Neural cell (in vitro differentiated cells): ENCODE data around the gene SLC38A11. TPM values are rescaled to one million over a fixed set of nuclear protein-coding genes. Genes with fewer than 3 reads are reported as not detected.

Experiments used
- H2AFZ ChIP-seq: fragments of 200-600, 300-800 bp; sonication (generic), shearing (Covaris generic); 2 replicates; pipeline ENCODE4 v1.6.0; 2014; ENCODE audit warnings: low read depth, mild to moderate bottlenecking, antibody characterized with exemption, low read length, moderate library complexity
- H3F3A ChIP-seq: fragments of 200-600 bp; shearing (Covaris generic); 2 replicates; pipeline ENCODE4 v1.6.1; 2016; ENCODE audit warnings: mild to moderate bottlenecking, moderate library complexity, mixed read lengths, antibody characterized with exemption, low read length; ENCODE audit not compliant: insufficient read depth, poor library complexity, severe bottlenecking
- H3K27ac ChIP-seq: fragments of 200-600, 300-800 bp; sonication (generic), shearing (Covaris generic); 2 replicates; pipeline ENCODE4 v1.5.1; 2014; ENCODE audit warnings: mild to moderate bottlenecking, low read length, moderate library complexity
- H3K27me3 ChIP-seq: fragments of 300-800, 200-600 bp; sonication (generic), shearing (Covaris generic); 2 replicates; pipeline ENCODE4 v1.6.0; 2014; ENCODE audit warnings: mild to moderate bottlenecking, low read depth, low read length, moderate library complexity; ENCODE audit not compliant: insufficient read depth
- H3K36me3 ChIP-seq: fragments of 300-800, 200-600 bp; sonication (generic), shearing (Covaris generic); 2 replicates; pipeline ENCODE4 v1.5.1; 2014; ENCODE audit warnings: mild to moderate bottlenecking, antibody characterized with exemption, low read length, moderate library complexity; ENCODE audit not compliant: insufficient read depth
- H3K4me2 ChIP-seq: fragments of 300-800, 200-600 bp; sonication (generic), shearing (Covaris generic); 2 replicates; pipeline ENCODE4 v1.6.0; 2014; ENCODE audit warnings: mild to moderate bottlenecking, low read length
- H3K4me3 ChIP-seq: fragments of 300-800, 200-600 bp; sonication (generic), shearing (Covaris generic); 2 replicates; pipeline ENCODE4 v1.5.1; 2014; ENCODE audit warnings: mild to moderate bottlenecking, low read length, moderate library complexity
- H3K79me2 ChIP-seq: fragments of 200-600 bp; shearing (Covaris generic); replicated peaks from 2 replicates; pipeline ENCODE4 v1.6.0; 2014; ENCODE audit warnings: mild to moderate bottlenecking, low read length, moderate library complexity; ENCODE audit not compliant: insufficient read depth
- H3K9ac ChIP-seq: fragments of 300-800, 200-600 bp; sonication (generic), shearing (Covaris generic); 2 replicates; pipeline ENCODE4 v1.6.1; 2016; ENCODE audit warnings: mild to moderate bottlenecking, low read length, mixed read lengths
- H3K9me2 ChIP-seq: fragments of 200-600 bp; shearing (Covaris generic); 2 replicates; pipeline ENCODE4 v1.6.1; 2016; ENCODE audit warnings: mild to moderate bottlenecking, low read length, mixed read lengths; ENCODE audit not compliant: insufficient read depth
- H3K9me3 ChIP-seq: fragments of 200-600, 300-800 bp; sonication (generic), shearing (Covaris generic); 2 replicates; pipeline ENCODE4 v1.6.1; 2016; ENCODE audit warnings: mild to moderate bottlenecking, mixed run types, low read length, moderate library complexity, mixed read lengths
- H4K20me1 ChIP-seq: fragments of 200-600 bp; shearing (Covaris generic); 2 replicates; pipeline ENCODE4 v1.6.1; 2016; ENCODE audit warnings: mild to moderate bottlenecking, mixed run types; ENCODE audit not compliant: insufficient read depth
- CTCF ChIP-seq: fragments of 450-650 bp; IDR thresholded peaks from 2 replicates; pipeline ENCODE4 v1.5.1; 2014; ENCODE audit warnings: antibody characterized with exemption, mild to moderate bottlenecking, moderate library complexity; ENCODE audit not compliant: poor library complexity, severe bottlenecking
- EP300 ChIP-seq: fragments of 450-650 bp; conservative IDR thresholded peaks from 2 replicates; pipeline ENCODE4 v1.6.1; 2014; ENCODE audit warnings: antibody characterized with exemption, mild to moderate bottlenecking, moderate library complexity; ENCODE audit not compliant: poor library complexity, severe bottlenecking
- EZH2 ChIP-seq: fragments of 200-600, 300-800 bp; shearing (Covaris generic), sonication (generic); IDR thresholded peaks from 2 replicates; pipeline ENCODE4 v1.6.1; 2014; ENCODE audit warnings: antibody characterized with exemption, low read length, borderline replicate concordance, mild to moderate bottlenecking; ENCODE audit not compliant: insufficient read depth, poor library complexity, severe bottlenecking
- MXI1 ChIP-seq: fragments of 450-650 bp; conservative IDR thresholded peaks from 2 replicates; pipeline ENCODE4 v1.6.1; 2014; ENCODE audit warnings: antibody characterized with exemption, mild to moderate bottlenecking; ENCODE audit not compliant: poor library complexity, severe bottlenecking
- POLR2AphosphoS5 ChIP-seq: IDR thresholded peaks from 2 replicates; pipeline ENCODE4 v1.6.1; 2012
- RAD21 ChIP-seq: fragments of 450-650 bp; conservative IDR thresholded peaks from 2 replicates; pipeline ENCODE4 v1.6.1; 2014; ENCODE audit warnings: antibody characterized with exemption, mild to moderate bottlenecking, moderate library complexity
- SMC3 ChIP-seq: fragments of 450-650 bp; conservative IDR thresholded peaks from 2 replicates; pipeline ENCODE4 v1.6.1; 2014; ENCODE audit warnings: antibody characterized with exemption, mild to moderate bottlenecking, moderate library complexity; ENCODE audit not compliant: poor library complexity
- TAF1 ChIP-seq: IDR thresholded peaks from 2 replicates; pipeline ENCODE4 v1.6.1; 2012; ENCODE audit warnings: low read depth
- polyA plus RNA-seq: library from polyadenylated mRNA; depleted of rRNA; stranded (reverse); fragments of >200 nt; gene quantifications from 2 replicates; pipeline ENCODE4 v1.2.3, GENCODE V29; 2014
- TF ChIP-seq, protein P1 (sequence below): IDR thresholded peaks from 2 replicates; pipeline ENCODE4 v1.6.1; 2012; ENCODE audit warnings: borderline replicate concordance

SLC38A11 gene
- polyA plus RNA-seq, 1 donor from 2014 or later = not detected

- H3K27me3 ChIP-seq = no peaks in the 10 kb centered on the region
- H2AFZ ChIP-seq = no peak overlapping the region
- no peak overlapping the region for H3K9ac ChIP-seq
- no peak overlapping the region for H3K4me2 ChIP-seq
- no peak overlapping the region for H3K4me3 ChIP-seq
- TF ChIP-seq POLR2AphosphoS5 = no peak
- no peak for TF ChIP-seq RAD21
- TF ChIP-seq MXI1 = no peak
- TF ChIP-seq, protein P1, sequence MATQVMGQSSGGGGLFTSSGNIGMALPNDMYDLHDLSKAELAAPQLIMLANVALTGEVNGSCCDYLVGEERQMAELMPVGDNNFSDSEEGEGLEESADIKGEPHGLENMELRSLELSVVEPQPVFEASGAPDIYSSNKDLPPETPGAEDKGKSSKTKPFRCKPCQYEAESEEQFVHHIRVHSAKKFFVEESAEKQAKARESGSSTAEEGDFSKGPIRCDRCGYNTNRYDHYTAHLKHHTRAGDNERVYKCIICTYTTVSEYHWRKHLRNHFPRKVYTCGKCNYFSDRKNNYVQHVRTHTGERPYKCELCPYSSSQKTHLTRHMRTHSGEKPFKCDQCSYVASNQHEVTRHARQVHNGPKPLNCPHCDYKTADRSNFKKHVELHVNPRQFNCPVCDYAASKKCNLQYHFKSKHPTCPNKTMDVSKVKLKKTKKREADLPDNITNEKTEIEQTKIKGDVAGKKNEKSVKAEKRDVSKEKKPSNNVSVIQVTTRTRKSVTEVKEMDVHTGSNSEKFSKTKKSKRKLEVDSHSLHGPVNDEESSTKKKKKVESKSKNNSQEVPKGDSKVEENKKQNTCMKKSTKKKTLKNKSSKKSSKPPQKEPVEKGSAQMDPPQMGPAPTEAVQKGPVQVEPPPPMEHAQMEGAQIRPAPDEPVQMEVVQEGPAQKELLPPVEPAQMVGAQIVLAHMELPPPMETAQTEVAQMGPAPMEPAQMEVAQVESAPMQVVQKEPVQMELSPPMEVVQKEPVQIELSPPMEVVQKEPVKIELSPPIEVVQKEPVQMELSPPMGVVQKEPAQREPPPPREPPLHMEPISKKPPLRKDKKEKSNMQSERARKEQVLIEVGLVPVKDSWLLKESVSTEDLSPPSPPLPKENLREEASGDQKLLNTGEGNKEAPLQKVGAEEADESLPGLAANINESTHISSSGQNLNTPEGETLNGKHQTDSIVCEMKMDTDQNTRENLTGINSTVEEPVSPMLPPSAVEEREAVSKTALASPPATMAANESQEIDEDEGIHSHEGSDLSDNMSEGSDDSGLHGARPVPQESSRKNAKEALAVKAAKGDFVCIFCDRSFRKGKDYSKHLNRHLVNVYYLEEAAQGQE = no peak
- TF ChIP-seq TAF1 = no peak
- TF ChIP-seq EZH2 = no peak
- no peak for TF ChIP-seq EP300
- H3K36me3 ChIP-seq = no peaks in the 10 kb centered on the region
- H3K9me3 ChIP-seq = no peaks in the 10 kb centered on the region
- H3K27ac ChIP-seq = no peak overlapping the region
- H3K9me2 ChIP-seq = no peaks in the 10 kb centered on the region
- H3F3A ChIP-seq = no peaks in the 10 kb centered on the region
- no peaks in the 10 kb centered on the region for H4K20me1 ChIP-seq
- H3K79me2 ChIP-seq = no peaks in the 10 kb centered on the region
Observed at GRCh38 chr2:164875334-164876205, 79.8 kb downstream of the SLC38A11 start.

- H2AFZ ChIP-seq = no peak overlapping the region
- no peaks in the 10 kb centered on the region for H3F3A ChIP-seq
- TF ChIP-seq CTCF = no peak
- TF ChIP-seq, protein P1 = no peak
- no peak for TF ChIP-seq EZH2
- TF ChIP-seq POLR2AphosphoS5 = no peak
- no peak for TF ChIP-seq SMC3
- TF ChIP-seq MXI1 = no peak
- TF ChIP-seq RAD21 = no peak
- no peak for TF ChIP-seq TAF1
- no peak for TF ChIP-seq EP300
- H3K27me3 ChIP-seq = no peaks in the 10 kb centered on the region
- no peaks in the 10 kb centered on the region for H3K9me2 ChIP-seq
- H3K9me3 ChIP-seq = no peaks in the 10 kb centered on the region
- no peaks in the 10 kb centered on the region for H3K36me3 ChIP-seq
- no peak overlapping the region for H3K4me2 ChIP-seq
- no peaks in the 10 kb centered on the region for H4K20me1 ChIP-seq
- no peak overlapping the region for H3K9ac ChIP-seq
- H3K4me3 ChIP-seq = no peak overlapping the region
- H3K27ac ChIP-seq = no peak overlapping the region
- no peaks in the 10 kb centered on the region for H3K79me2 ChIP-seq
Observed at GRCh38 chr2:164873210-164873908, 82.0 kb downstream of the SLC38A11 start.
